Measurements from ENCODE around the gene STAB2.

Gene STAB2

DNA sequence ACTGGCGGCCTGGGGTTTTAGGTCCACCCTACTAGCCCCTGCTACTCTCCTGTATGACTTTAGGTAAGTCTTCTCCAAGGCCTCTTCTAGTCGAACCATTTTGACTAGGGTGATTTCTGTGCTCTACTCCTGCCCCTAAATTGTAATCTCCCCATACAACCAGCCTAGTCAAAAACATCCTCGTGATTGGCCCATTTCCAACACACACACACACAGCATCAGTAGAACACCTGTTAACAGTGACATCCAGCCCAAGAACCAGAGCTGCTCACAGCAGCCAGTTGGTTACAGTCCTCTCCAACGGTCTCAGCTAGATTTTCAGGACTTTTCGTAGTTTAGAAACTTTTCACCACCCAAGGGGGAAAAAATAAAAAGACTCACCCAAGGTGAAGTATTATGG lies 223.0 kb downstream of the STAB2 start:
- no peak overlapping the region for H3K4me3 ChIP-seq (ENCODE audit: low read depth, low read length)
- TF ChIP-seq, protein P1, sequence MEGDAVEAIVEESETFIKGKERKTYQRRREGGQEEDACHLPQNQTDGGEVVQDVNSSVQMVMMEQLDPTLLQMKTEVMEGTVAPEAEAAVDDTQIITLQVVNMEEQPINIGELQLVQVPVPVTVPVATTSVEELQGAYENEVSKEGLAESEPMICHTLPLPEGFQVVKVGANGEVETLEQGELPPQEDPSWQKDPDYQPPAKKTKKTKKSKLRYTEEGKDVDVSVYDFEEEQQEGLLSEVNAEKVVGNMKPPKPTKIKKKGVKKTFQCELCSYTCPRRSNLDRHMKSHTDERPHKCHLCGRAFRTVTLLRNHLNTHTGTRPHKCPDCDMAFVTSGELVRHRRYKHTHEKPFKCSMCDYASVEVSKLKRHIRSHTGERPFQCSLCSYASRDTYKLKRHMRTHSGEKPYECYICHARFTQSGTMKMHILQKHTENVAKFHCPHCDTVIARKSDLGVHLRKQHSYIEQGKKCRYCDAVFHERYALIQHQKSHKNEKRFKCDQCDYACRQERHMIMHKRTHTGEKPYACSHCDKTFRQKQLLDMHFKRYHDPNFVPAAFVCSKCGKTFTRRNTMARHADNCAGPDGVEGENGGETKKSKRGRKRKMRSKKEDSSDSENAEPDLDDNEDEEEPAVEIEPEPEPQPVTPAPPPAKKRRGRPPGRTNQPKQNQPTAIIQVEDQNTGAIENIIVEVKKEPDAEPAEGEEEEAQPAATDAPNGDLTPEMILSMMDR (IDR thresholded peaks at IDR 0.05; ENCODE audit: low read depth, low read length) = no peak

DNA sequence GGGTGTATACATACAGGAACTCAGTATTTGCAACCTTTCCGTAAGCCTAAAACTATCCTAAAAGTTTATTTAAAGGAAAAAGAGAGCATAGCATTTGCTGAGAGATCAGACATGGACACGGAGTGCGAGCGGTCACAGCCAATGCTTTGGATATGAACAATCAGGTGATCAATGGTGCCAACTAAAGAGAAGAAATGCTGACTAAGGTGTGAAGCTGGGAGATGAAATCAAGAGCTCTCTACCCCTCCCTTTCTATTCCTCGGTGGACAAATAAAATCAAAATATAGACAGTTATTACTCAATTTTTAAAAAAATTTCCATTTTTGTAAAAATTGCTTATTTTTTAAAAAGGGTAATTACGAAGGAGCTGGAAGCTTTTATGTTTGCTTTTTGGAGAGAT lies 224.7 kb downstream of the STAB2 start:
- TF ChIP-seq, protein P1 (IDR thresholded peaks at IDR 0.05; ENCODE audit: low read depth, low read length) = no peak
- H3K4me3 ChIP-seq (ENCODE audit: low read depth, low read length) = no peak overlapping the region

DNA sequence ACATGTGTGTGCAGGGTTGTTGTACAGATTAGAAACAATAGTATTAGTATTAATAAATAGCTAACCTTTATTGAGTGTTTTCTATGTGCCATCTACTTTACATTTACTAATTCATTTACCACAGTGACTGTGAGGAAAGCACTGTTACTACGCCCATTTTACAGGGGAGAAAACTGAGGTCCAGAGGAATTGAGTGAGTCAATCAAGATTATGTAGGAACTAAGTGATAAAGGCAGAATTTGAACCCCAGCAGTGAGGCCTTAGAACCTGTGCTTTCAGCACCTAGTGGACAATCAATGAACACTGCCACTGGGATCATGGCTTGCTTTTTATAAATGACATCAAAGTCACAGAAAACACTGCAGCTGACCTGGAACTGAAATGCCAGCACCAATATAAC lies 225.7 kb downstream of the STAB2 start:
- TF ChIP-seq, protein P1 (IDR thresholded peaks at IDR 0.05; ENCODE audit: low read depth, low read length) = no peak
- H3K4me3 ChIP-seq (ENCODE audit: low read depth, low read length) = no peak overlapping the region

DNA sequence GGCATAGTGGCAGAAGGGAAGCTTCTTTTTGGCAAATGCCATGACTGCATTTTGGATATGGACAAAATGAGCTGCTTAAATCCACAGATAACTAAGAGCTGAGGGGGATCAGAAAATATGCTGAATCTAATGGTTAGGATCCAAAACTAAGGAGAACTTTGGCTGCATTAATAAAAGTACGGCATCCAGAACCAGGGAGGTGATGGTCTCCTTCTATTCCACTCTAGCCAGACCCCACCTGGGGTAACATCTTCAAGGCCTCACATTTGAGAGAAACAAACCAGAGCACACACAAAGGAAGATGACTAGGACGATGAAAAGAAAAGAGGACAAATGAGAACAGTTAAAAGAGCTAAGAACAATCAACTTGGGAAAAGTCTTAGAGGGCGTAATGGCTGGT lies 226.4 kb downstream of the STAB2 start:
- H3K4me3 ChIP-seq (ENCODE audit: low read depth, low read length) = no peak overlapping the region
- TF ChIP-seq, protein P1 (IDR thresholded peaks at IDR 0.05; ENCODE audit: low read depth, low read length) = no peak

DNA sequence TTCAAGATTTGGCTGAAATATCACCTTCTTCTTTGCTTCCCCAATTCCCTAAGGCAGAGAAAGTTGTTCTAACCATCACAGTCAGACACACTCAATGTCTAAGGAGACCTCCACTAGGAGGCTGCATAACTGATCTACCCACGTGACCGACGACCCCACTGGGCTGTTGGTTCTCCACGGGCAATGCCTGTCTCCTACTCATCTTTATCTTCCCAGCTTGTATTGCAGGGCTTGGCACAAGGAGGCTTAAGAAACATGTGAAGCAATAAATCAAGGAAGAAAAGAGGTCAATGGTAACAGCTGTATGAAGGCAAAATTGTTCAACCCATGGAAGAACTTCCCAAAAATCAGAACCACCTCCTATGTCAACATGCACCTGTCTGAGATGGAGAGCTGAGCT lies 226.9 kb downstream of the STAB2 start:
- H3K4me3 ChIP-seq (ENCODE audit: low read depth, low read length) = no peak overlapping the region
- TF ChIP-seq, protein P1 (IDR thresholded peaks at IDR 0.05; ENCODE audit: low read depth, low read length) = no peak

DNA sequence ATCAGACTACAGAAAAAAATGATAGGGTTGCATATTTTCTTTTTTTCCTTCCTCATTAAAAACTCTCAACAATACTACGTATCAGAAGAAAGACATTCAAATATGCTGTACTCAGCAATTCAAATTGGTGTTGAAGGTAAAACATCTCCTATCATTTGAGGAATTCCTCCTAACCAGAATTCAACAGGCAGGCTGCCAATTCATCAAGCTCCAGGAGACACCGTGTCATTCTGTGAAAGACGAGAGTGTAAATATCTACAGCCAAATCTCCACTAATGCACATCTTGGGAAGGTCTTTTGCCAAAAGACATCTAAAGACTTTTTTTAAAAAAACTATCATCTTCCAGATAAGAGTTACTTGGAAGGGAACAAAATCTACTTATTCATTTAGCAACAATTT lies 227.4 kb downstream of the STAB2 start:
- no peak overlapping the region for H3K4me3 ChIP-seq (ENCODE audit: low read depth, low read length)

More for the DNA sequence above, 227.4 kb downstream of the STAB2 start:
- TF ChIP-seq, protein P1 (IDR thresholded peaks at IDR 0.05; ENCODE audit: low read depth, low read length) = no peak

Data from WI38 (cell line).